ENCODE results near the gene SELENBP1.
A peak's percentile ranks its signal among the peaks of the same experiment; 100 is the strongest.
"Not testable (repeated sequence)": the region's sequence is repeated elsewhere in the genome, so short reads cannot be mapped to it uniquely, and the experiment has no call there.

SELENBP1 gene

GRCh38 chr1:151372058-151372934, at the start of gene SELENBP1:
SELENBP1 (minus strand) TSS chr1:151372705; CDS start chr1:151372641, 64 bp downstream.
- DNase-seq (ENCODE audit: low spot score): peak; percentile 29

- no peak for DNase-seq (ENCODE audit: low spot score)
Observed at GRCh38 chr1:151419819-151420218, 47.3 kb upstream of the SELENBP1 start.

GRCh38 chr1:151418081-151418480, 45.6 kb upstream of the SELENBP1 start:
- DNase-seq (ENCODE audit: low spot score): no peak

- no peak for DNase-seq (ENCODE audit: low spot score)
Observed at GRCh38 chr1:151416231-151416630, 43.7 kb upstream of the SELENBP1 start.

GRCh38 chr1:151411884-151412283, 39.4 kb upstream of the SELENBP1 start:
- no peak for DNase-seq (ENCODE audit: low spot score)

- DNase-seq (ENCODE audit: low spot score): no peak
Observed at GRCh38 chr1:151408891-151409290, 36.4 kb upstream of the SELENBP1 start.

GRCh38 chr1:151407304-151407703, 34.8 kb upstream of the SELENBP1 start:
- no peak for DNase-seq (ENCODE audit: low spot score)

GRCh38 chr1:151406176-151406575, 33.7 kb upstream of the SELENBP1 start:
- no peak for DNase-seq (ENCODE audit: low spot score)

GRCh38 chr1:151405187-151405951, 32.9 kb upstream of the SELENBP1 start:
- DNase-seq (ENCODE audit: low spot score): no peak

- no peak for DNase-seq (ENCODE audit: low spot score)
Observed at GRCh38 chr1:151403612-151404011, 31.1 kb upstream of the SELENBP1 start.

GRCh38 chr1:151402764-151403163, 30.3 kb upstream of the SELENBP1 start:
- DNase-seq (ENCODE audit: low spot score): no peak

- DNase-seq (ENCODE audit: low spot score): no peak
Observed at GRCh38 chr1:151401860-151402259, 29.4 kb upstream of the SELENBP1 start.

GRCh38 chr1:151401125-151401788, 28.8 kb upstream of the SELENBP1 start:
- peak; percentile 57 for DNase-seq (ENCODE audit: low spot score)

GRCh38 chr1:151399324-151400171, 27.0 kb upstream of the SELENBP1 start, which contains the start of gene PSMB4:
PSMB4 (plus strand) TSS chr1:151399573; CDS start chr1:151399588, 15 bp downstream.
- peak; percentile 94 for DNase-seq (ENCODE audit: low spot score)

- DNase-seq (ENCODE audit: low spot score): not testable (repeated sequence)
Observed at GRCh38 chr1:151396265-151396664, 23.8 kb upstream of the SELENBP1 start.

- no peak for DNase-seq (ENCODE audit: low spot score)
Observed at GRCh38 chr1:151393583-151393982, 21.1 kb upstream of the SELENBP1 start.

- DNase-seq (ENCODE audit: low spot score): no peak
Observed at GRCh38 chr1:151391079-151391563, 18.6 kb upstream of the SELENBP1 start.

GRCh38 chr1:151390221-151391078, 17.9 kb upstream of the SELENBP1 start:
- DNase-seq (ENCODE audit: low spot score): not testable (repeated sequence)

- no peak for DNase-seq (ENCODE audit: low spot score)
Observed at GRCh38 chr1:151386002-151386401, 13.5 kb upstream of the SELENBP1 start.

GRCh38 chr1:151384584-151384983, 12.1 kb upstream of the SELENBP1 start:
- no peak for DNase-seq (ENCODE audit: low spot score)

Measured in SW480 (cell line).